NCI-H1436 treated with DMSO at 0.1 percent for 48 hours (cell line): ENCODE results near the gene TNKS2.
"Not testable (repeated sequence)": the region's sequence is repeated elsewhere in the genome, so short reads cannot be mapped to it uniquely, and the experiment has no call there.

Experiments used
- DNase-seq: peaks from one replicate; lab custom pipeline; 2025; lab: John Stamatoyannopoulos, UW

TNKS2 gene

DNA sequence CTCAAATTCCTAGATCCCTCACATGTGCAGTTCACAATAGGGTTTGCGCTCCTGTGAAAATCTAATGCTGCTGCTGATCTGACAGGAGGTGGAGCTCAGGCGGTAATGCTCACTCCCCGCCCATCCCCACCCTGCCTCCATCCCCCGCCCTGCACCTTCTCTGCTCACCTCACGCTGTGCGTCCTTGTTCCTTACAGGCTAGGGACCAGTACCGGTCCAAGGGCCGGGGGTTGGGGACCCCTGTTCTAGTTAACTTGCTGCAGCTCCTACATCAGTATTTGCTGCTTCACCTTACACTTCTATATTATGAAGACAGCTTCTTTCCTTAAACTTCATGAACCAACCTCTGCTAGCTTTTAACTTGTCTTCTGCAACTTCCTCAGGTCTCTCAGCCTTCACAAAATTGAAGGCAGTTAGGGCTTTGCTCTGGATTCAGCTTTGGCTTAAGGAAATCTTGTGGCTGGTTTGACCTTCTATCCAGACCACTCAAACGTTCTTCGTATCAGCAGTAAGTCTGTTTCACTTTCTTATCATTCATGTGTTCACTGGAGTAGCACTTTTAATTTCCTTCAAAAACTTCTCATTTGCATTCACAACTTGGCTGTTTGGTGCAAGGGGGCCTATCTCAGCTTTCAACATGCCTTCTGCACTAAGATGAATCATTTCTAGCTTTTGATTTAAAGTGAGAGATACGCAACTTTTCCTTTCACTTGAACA, 1.7 kb upstream of the TNKS2 start:
- no peak for DNase-seq

DNA sequence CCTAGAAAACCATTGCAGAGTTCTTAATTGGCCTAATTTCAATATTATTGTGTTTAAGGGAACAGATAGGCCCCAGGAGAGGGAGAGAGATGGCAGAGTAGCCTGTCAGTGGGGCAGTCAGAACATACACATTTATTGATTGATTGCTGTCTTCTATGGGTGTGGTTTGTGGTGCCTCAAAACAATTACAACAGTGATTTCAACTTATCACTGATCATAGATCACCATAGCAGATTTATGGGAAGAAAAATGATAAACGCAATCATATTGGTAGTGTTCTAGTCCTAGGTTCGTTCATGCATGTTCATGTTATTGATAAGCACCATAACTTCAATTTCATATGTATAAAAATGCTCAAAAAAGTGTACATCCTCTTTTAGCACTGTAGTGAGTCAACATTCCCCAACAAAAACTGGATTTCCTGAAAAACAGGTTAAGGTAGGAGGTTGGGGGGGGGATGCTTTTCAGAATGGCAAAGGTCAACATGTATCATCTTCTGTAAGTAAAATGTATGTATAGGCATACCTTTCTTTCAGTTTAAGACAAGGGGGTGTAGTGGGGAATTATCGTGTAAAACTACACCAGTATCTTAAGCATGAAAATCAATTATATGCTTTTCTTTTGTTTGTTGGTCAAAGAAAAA, 1.1 kb upstream of the TNKS2 start:
- no peak for DNase-seq

DNA sequence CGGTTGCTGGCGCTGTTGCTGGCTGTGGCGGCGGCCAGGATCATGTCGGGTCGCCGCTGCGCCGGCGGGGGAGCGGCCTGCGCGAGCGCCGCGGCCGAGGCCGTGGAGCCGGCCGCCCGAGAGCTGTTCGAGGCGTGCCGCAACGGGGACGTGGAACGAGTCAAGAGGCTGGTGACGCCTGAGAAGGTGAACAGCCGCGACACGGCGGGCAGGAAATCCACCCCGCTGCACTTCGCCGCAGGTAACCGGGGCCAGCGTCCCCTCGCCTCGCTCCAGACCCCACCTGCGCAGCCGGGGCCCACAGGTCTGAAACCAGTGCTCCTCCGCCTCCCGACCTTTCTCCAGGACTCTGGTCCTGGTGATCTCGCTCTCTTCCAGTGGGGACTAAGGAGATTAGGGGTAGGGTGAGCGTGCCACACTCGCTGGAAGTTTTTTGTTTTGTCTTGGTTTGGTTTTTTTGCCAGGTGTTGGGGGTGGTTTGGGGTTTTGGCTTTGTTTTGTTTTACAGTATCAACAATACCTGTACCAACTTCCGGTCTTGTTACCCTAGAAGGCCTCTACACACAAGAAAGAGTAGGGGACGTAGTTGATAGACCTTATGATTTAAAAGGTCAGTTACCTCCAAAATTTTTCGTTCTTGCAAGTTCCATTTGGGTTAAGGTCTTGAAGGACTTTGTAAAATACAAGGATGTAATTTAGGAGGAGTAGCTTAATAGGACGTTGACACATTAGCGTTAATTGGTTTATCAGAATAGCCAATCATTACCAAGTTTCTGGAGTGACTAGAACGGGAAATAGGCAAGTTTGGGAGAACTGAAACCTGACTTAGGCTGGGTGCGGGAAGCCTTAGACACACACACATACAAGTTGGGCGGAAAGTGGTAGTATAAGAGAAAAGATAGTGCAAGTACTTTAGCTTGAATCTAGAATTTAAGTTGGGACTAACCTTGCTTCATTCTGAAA, 704 bp downstream of the TNKS2 start:
- no peak for DNase-seq

DNA sequence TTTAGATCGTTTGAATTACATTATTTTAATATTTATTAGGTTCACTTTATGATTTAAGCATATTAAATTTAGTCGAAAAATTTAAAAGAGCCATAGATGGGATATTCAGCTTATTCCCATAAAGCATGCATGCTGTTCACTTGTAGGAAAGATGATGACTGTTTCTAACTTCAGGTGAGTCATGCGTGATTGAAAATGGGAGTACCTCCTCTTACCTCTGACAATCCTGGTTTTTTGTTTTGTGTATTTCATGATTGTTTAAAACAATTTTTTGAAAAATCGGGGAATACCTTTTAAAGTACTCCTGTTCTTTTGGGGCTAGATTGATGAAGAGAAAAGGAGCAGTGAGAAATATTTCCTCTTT, 1.4 kb downstream of the TNKS2 start:
- DNase-seq: no peak

DNA sequence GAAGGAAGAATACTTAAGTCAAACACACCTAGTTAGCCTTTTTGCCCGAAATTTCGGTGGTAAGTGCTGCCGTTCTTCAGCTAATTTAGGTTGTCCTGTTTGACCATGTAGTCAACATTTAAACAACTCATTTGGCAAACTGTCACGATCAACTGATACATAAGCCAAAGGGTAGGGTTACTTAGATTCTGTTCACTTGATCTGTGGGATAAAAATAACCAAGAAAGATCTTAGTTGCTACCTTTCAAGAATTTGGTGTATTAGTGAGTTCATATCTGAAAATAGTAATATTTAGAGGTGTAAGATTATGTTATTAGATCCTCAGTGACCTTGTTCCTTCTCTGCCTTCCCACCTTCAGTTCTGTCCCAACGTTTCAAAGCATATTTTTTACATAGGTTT, 2.0 kb downstream of the TNKS2 start:
- DNase-seq: no peak

DNA sequence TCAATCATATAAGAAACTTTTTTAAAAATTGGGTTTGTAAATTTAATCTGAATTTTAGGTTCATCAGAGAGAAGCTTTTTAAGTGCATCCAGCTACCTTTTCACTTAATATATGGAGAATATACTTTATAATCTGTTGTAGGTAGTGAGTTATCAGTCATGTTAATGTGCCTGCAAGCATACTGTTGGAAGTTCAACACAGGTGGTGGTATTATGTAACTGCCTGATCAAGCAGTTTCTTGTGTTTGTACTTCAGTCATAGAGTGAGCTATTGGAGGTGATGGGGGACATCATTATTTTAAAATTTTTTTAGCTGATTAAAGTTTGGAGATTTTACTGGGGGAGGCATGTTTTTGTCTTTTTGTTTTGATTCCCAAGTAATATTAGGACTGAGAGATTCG, 2.5 kb downstream of the TNKS2 start:
- no peak for DNase-seq

DNA sequence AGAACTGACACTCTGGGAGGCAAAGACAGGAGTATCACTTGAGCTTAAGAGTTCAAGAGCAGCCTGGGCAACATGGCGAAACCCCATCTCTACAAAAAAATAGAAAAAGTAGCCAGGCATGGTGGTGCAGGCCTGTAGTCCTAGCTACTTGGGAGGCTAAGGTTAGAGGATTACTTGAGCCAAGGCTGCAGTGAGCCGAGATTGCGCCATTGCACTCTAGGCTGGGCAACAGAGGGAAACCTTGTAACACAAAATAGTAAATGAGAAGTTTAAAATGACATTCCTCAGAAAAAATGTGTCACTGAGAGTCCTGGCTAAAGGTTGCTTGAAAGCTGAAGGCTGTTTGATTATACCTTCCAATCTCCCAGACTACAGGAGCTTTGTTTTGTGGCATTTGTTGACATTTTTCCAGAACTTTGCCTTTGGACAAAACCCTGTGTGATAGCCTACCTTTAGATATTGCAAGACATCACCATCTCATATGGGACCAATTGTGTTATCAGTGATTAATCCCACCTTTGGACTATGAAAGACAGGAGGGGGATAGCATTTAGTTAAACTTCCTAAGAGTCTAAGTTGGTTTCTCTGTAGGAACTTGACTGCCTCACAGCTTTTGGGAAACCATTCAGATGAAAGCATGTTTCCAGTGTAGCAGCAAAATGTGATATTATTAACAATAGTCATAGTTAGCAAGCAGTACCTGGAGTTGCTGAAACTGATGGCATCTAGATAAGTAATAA, 5.3 kb downstream of the TNKS2 start:
- no peak for DNase-seq

DNA sequence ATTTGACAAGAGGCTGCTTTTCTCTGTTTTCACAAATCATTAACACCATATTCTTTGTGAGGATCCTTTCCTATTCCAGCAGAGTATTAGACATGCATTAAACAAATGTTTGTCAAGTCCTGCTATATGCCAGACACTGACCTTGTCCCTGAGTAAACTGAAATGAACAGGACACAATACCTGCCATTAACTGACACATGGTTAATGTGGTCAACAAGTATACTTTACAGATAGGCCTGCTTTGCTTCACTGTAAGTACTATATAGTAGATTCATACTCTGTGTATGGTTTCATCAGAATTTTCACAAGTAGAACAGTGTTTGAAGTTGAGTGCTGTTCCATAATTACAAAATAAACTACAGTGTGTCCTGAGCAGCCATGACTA, 5.9 kb downstream of the TNKS2 start:
- DNase-seq: no peak

DNA sequence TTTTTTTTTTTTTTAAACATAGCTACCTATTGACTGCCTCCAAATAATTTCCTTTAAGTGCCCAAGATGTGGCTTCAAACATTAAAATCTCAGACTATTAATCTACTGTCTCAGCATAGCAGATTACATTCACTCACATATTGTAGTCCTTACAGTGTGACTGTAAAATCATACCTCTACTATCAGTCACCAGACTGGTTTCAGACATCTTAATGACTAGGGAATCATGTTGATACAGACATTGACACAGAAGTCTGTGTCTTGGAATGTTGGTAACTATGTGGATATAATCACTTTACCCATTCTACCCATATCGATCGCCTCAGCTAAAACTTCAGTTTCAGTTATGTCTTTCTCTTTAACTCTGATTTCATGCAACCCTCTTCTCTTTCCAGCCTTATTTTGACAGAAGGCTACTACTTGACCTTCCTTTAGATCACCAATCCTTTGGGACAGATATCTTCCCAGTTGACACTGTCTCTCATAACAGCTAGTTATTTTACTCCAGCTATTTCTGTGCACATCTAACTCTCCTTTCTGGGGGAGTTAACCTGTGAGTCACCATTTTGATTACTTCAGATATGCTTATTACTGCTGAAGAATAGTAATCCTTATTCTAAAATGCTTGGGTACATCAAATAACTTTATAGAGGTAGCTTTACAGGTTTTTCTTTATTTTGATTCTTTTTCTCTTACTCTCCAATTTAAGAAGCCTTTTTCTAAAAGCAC, 7.0 kb downstream of the TNKS2 start:
- no peak for DNase-seq

DNA sequence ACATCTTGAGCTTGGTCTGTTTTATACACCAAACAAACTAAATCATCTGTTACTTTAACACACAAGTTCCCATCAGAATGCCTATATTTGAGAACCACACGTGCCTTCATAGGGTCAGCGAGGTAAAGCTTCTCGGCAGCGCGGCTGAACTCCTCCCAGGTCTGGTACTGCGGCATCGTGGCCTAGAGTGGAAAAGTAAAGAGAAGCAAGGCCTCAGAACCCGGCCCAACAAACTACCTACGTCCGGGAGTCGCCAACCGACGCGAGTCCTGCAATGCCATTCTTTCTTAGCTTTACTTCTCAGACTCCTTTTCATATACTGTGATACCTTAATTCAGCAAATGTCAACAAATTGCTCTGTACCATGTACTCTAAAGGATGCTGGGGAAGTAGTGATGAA, 9.0 kb downstream of the TNKS2 start:
- not testable (repeated sequence) for DNase-seq

DNA sequence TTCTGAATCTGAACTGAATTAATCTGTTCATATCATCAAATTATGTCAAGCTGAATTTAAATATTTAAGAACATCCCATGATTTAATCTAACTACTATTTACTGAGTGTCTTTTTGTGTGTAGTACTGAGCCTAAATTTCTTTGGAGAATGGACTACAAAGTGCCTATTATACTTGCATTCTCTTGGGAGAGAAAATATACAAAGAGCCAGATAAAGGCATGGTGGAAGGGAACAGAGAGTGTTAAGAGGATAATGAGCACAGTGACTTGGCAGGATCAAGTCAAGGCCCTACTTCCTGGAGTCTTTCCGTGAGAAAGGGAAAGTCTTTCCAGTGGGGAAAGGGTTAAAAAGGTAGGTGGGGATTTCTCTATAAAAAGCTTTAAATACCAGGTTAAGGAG, 15.0 kb downstream of the TNKS2 start:
- DNase-seq: no peak

DNA sequence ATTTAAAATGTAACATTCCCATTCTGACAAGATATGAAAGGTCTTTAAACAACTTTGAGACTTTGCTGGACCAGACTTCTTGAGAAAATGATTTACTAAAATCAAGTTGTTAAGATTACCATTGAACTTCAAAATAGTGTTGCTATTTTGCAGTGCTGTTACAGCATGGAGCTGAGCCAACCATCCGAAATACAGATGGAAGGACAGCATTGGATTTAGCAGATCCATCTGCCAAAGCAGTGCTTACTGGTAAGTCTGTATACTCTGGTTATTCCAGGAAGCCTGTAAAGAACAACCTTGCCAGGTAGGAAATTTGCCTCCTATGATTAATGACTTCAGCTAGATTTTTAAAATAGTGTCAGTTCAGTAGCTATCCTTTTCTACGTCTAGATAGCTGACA, 18.8 kb downstream of the TNKS2 start:
- DNase-seq: no peak

DNA sequence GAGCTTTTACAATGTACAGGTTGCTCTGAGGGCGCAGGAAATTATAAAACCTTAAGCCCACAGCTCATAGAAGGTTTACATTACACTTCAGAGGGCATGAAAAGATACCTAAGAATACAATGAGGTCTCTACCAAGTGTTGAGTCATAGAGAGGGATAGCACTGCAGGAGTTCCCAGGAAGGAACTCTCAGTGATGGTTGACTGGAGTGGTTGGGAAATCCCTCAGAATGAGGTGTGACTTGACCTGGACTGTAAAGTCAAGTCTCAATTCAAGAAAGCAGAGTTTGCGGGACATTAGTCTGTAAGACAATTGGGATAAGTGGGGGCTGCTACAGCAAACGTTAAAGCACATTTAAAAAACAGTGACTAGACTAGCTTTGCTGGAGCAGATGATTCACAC, 21.9 kb downstream of the TNKS2 start:
- no peak for DNase-seq

DNA sequence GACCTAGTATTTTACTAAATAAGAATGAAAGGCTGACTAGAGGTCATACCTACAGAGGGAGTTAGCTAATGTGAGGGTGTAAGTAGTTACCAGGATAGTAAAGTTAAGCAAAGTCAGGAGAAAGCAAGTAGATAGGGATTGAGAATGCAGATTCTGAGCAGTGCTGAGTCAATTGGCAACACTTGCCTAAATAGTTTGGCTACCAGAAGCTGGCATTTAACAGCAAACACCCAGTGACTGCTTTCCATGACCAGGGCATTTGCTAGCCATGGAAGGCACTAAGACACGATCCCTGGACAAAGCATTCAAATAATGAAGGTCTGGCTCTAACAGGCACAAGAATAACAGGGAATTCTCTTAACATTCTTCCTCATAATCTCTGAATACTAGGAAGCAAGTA, 25.9 kb downstream of the TNKS2 start:
- DNase-seq: no peak

DNA sequence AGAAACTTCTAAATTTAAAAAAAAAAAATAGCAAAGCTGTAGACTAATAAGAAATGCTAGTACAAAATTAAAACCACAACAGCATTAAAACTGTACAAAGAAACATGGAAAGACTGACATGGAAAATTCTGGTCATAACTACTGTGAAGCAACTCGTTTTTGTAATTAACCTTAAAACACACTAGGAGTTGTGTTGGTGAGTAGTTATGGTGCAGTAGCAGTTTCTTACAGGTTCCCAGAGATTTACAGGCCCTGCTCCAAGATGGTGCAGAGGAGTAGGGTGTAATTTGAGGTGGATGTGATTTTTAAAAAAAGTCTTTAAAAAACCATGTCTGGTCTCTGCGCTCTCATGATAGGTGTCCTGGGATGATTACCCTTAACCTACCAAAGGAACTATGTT, 31.0 kb downstream of the TNKS2 start:
- no peak for DNase-seq

DNA sequence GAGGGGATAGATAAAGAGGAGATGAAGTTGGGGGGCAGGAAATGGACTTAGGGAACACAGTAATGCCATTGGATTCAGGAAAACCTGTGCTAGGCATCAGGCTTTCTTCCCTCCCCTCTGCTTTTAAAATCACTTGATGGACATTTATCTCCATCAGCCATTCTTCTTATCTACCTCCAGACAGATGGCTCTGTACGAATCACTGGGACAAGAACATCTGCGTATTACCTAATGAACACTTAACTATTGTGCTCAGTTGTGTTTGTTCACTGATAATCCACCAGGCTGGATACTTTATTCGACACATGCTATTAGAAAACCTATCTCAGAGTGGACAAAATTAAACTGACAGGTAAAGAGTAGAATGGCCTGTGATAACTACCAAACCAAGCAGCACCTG, 40.0 kb downstream of the TNKS2 start:
- no peak for DNase-seq

DNA sequence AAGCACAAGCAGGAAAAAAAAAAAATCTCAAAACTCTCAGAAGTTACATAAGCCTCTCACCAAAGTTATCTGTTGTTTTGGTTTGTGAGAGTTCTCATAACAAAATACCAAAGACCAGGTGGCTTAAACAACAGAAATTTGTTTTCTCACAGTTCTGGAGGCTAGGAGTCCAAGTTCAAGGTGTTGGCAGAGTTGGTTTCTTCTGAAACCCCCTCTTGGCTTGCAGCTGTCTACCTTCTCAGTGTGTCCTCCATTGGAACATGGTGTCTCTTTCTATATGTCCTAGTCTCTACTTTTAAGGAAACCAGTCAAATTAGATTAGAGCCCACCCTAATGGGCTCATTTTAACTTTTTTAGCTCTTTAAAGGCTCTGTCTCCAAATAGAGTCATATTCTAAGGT, 44.9 kb downstream of the TNKS2 start:
- DNase-seq: no peak

DNA sequence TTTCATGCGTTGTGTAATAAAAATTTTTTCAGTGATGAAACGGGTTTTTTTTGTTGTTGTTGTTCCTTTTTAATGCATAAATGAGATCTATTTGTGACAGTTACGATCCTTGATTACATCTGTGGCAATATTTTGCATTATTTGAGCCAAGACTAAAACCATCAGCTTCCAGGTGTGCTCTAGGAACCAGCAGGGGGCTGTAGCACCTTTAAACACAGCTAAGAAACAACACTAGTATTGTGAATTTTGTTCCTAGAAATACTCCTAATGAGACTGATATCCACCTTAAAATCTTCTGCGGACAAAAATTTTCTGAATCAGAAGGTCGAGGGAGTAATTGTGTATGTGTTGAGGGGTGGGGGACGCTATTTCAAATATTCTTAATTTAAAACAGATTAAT, 58.4 kb downstream of the TNKS2 start:
- DNase-seq: no peak

DNA sequence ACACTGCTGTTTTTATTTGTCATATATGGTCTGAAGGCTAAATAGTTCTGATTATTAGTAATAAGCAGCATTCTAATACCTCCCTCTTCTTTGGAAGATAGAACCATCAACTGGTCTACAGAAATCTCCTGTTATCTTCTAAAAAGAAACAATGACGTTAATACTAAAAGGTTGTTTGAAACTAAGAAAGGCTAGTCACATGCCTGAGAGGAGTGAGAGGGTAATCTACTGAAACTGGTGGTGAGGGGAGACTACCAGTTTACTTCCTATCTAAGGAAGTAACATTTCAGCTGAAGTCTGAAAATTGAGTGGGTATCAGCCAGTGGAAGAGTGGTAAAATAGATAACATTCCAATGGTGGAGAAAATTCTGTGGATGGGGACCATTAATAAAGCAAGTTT, 62.7 kb downstream of the TNKS2 start:
- no peak for DNase-seq

DNA sequence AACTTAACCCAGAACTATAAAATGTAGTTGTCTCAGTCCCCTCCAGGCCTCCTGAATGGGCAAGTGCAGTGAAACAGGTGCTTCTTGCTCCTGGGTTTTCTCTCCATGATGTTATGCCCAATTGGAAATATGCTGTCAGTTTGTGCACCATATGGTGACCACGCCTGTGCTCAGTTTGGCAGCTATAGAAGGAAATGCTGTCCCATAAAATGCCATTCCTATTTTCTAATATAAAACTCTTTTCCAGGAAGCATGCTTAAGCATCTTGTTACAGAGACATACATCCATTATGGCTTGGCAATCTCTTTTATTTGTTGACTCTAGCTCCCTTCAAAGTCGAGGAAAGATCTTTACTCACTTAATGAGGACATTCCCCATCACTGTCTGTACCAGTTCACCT, 65.9 kb downstream of the TNKS2 start:
- no peak for DNase-seq

DNA sequence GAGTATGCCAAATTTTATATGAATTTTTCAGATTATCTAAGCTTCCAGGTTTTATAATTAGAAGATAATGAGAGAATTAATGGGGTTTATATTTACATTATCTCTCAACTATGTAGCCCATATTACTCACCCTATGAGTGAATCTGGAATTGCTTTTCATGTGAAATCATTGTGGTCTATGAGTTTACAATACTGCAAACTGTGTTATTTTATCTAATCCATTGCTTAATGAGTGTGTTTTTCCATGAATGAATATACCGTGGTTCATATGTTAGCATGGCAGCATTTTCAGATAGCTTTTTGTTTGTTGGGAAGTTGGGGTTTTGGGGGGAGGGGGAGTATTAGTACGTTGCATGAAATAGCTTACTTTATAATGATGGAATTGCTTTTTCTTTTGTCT, 66.5 kb downstream of the TNKS2 start:
- no peak for DNase-seq
